Choroid plexus epithelial cell (primary cell): Measurements from ENCODE around the gene ARSB.

ENCODE experiments used
- DNase-seq: peaks from one replicate; pipeline ENCODE4 v3.0.0-alpha.2; 2010; ENCODE audit warnings: low read depth
- H3K4me3 ChIP-seq: 2 replicates; pipeline ENCODE4 v1.5.1; 2011; ENCODE audit warnings: low read depth, mild to moderate bottlenecking, control low read depth, low read length, moderate library complexity
- TF ChIP-seq, protein P1 (sequence below): conservative IDR thresholded peaks from 2 replicates; pipeline ENCODE4 v1.5.1; 2011; ENCODE audit warnings: low read depth, mild to moderate bottlenecking, control low read depth, inconsistent platforms, low read length, moderate library complexity

The ARSB gene

DNA sequence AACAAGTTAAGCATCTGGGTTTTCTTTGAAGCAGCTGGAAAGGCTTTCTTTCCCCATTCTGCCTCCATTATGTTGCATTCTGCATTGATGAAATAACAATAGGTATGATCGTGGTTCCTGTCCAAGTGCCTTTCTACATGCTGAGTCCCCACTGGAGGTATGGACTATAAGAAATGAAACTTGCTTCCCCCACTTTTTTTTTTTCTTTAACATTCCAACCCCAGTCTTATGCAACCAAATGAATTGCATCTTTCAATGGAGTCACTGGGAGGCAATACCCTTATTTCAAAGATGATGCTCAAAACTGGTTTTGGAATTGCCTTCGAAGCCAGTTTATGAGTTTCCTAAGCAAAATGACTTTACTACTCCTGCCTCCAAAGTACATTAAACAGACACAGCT is 58.9 kb downstream of the ARSB start:
- H3K4me3 ChIP-seq, result no peak overlapping the region
- TF ChIP-seq, protein P1, sequence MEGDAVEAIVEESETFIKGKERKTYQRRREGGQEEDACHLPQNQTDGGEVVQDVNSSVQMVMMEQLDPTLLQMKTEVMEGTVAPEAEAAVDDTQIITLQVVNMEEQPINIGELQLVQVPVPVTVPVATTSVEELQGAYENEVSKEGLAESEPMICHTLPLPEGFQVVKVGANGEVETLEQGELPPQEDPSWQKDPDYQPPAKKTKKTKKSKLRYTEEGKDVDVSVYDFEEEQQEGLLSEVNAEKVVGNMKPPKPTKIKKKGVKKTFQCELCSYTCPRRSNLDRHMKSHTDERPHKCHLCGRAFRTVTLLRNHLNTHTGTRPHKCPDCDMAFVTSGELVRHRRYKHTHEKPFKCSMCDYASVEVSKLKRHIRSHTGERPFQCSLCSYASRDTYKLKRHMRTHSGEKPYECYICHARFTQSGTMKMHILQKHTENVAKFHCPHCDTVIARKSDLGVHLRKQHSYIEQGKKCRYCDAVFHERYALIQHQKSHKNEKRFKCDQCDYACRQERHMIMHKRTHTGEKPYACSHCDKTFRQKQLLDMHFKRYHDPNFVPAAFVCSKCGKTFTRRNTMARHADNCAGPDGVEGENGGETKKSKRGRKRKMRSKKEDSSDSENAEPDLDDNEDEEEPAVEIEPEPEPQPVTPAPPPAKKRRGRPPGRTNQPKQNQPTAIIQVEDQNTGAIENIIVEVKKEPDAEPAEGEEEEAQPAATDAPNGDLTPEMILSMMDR, result no peak
- peak; percentile 23 for DNase-seq

DNA sequence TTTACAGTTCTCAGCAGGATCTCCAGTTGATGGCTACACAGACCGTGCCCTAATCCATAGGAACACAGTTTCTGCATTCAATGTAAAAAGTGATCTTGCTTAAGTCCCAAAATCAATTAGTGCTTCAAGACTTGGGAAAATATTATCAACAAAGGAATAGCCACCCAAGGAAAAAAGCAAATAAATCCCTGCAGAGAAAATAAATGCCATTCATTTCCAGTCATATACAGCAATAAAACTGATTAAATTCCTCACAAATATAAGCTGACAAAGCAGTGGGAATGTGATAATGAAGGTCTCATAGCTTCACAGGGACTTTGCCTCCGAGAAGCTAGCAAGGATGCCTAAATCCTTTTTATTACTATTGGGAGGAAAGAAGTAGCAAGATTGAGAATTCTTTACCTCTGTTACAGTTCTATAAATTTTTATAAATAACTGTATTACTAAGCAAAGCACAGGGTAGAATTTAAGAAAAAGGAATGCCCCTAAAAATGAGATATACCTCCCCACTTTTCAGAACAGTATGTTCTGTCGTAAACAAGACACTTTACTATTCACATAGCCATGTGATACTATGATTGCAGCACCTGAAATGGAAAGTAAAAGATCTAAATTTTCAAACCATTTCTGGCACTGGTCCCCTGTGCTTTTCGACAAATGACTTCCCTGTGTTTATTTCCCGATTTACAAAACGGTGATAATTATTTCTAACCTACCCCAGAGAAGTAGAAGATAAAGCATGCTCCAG is 59.8 kb downstream of the ARSB start:
- TF ChIP-seq, protein P1, result no peak
- peak; percentile 18 for DNase-seq

DNA sequence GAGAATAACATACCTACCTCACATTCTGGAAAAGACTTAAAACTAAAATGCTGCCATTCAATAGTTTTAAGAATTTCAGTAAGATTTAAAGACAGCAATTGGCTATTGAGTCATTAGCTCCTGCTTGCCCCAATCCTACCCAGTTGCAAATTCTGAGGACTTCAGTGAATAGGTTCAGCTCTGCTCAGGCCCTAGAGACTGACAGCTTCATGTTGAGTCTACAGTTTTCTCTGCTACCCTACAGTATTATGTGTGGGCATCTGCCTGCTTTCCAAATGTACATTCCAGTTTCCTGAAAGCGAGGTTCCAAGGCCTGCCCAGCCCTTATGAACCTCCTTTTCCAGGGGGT is 61.5 kb downstream of the ARSB start:
- H3K4me3 ChIP-seq, result no peak overlapping the region
- no peak for DNase-seq
- TF ChIP-seq, protein P1, result no peak

More for the DNA sequence above, 59.8 kb downstream of the ARSB start:
- H3K4me3 ChIP-seq, result no peak overlapping the region

DNA sequence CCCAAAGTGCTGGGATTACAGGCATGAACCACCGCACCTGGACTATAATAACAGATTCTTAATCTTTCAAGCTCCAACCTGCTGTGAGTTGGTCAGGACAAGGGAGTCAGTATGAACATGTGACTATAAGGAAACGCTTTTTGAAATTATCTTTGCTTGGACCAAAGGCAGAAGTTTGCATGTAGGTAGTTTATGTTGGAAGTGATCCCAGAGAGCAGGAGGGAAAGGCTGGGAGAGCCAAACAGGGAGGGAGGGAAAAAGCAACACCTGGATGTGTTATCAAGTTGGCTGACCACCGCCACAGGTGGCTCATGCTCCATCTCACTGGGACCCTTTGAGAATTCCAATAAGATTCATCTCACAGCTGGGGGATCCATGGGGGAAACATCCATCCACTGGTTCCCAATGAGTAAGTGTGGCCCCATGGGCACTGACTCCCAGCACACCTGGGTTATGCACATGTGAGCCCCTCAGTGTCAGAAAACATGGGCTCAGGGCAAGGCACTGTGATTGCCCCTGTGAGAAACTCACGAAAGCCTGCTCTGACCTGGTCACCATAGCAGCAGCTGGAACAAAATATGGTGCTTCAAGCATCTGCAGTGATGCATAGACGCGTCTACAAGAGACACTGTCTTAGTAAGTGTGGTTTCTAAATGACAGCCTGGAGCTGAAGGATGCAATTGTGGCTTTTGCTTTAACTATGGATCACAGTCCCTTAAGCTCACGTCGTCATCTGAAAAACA is 62.1 kb downstream of the ARSB start:
- DNase-seq, result no peak
- H3K4me3 ChIP-seq, result no peak overlapping the region
- TF ChIP-seq, protein P1, result no peak

DNA sequence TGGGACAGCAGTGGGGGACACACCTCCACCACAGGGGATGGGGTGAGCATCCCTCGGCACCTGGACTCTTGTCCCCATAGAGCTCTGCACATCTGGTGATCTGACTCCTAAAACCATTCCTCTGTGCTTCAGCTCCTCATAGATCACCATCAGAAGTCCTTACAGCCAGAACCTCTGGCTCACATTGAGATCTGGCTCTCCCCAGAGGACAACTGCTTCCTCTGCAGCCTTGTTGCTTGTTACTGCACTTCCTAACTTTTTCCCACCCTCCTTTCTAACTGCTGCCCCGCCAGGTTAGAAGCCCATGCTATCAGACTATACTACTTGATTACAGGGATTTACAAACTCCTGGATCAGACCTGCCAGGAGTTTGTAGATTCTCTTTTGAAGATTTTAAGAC is 64.5 kb downstream of the ARSB start:
- H3K4me3 ChIP-seq, result no peak overlapping the region
- DNase-seq, result peak; percentile 84
- TF ChIP-seq, protein P1, result peak; percentile 77

DNA sequence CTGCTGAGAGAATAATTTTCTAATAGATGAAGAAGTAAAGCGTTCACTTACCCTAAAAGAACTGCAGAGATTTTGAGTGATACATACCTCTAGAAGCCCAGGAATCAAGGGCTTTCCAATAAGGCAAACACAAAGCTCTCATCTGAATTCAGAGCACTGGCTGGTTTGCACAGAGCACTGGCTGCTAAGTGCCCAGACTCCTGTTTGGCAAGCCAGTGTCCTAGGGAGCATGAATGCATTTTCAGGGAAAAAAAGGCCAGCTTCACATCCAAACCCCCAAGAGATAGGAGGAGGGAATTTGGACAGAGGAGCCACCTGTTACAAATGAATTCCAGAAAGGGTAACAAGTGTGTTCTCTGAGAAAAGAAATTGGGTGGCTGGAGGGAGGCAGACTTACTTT is 65.3 kb downstream of the ARSB start:
- TF ChIP-seq, protein P1, result no peak
- no peak overlapping the region for H3K4me3 ChIP-seq
- no peak for DNase-seq
